Measurements from ENCODE around the gene ATG9B.

- no peak for TF ChIP-seq CTCF (conservative IDR thresholded peaks at IDR 0.05 in 1 of 2, IDR thresholded peaks at IDR 0.05 in 1 of 2; ENCODE audit: extremely low read depth in 1 of 2, insufficient read depth in 1 of 2, low read depth in 1 of 2, low read length in 2 of 2)
- TF ChIP-seq EZH2 (IDR thresholded peaks at IDR 0.05; ENCODE audit: borderline replicate concordance, low read length) = no peak
Observed at GRCh38 chr7:151025924-151026671, 1.8 kb upstream of the ATG9B start.

All from mammary epithelial cell (primary cell).